Mucosa of descending colon (tissue), 3 donors: ENCODE data around the gene CDKAL1. TPM values are rescaled to one million over a fixed set of nuclear protein-coding genes. Genes with fewer than 3 reads are reported as not detected.
"Not testable (repeated sequence)": the region's sequence is repeated elsewhere in the genome, so short reads cannot be mapped to it uniquely, and the experiment has no call there.

Source experiments
- ATAC-seq: fragments of 200-7000 bp; cut with Tn5 transposase; one replicate; pipeline ENCODE4 v1.9.1; 2020; ENCODE audit warnings: mild to moderate bottlenecking, moderate library complexity
- DNase-seq, 3 donors: peaks; one replicate each; pipeline ENCODE4 v3.0.0-alpha.2; 2020
- H3K36me3 ChIP-seq: fragments of 200-600 bp; one replicate; pipeline ENCODE4 v1.8.0; 2021; ENCODE audit warnings: low read depth, mild to moderate bottlenecking
- H3K4me1 ChIP-seq: fragments of 200-600 bp; one replicate; pipeline ENCODE4 v1.8.0; 2021; ENCODE audit warnings: low read depth, mild to moderate bottlenecking
- H3K4me3 ChIP-seq: fragments of 200-600 bp; one replicate; pipeline ENCODE4 v1.8.0; 2021; ENCODE audit warnings: mild to moderate bottlenecking
- H3K9me3 ChIP-seq: fragments of 200-600 bp; one replicate; pipeline ENCODE4 v1.8.0; 2021; ENCODE audit warnings: mild to moderate bottlenecking
- intact Hi-C, 2 donors: fragments of 100-400 bp; cut with DNase I in 1 of 2; cut with micrococcal nuclease in 1 of 2; formaldehyde crosslinking; loops; one replicate each; pipeline versions ENCODE4 v1.11.0 to v1.11.1; 2022; cut with DNase I, micrococcal nuclease
- total RNA-seq, 3 donors: library from RNA; stranded (reverse); fragmentation: NEBNext Ultra II Directional in 2 of 3; extraction: Animal tissue kit (Norgen Biotek cat#: 25700) in 2 of 3; gene quantifications; one replicate each; pipeline versions ENCODE4 v1.2.1 to v1.2.4, GENCODE V29; 2021 to 2023
- TF ChIP-seq, protein P1 (sequence below): fragments of 200-600 bp; IDR thresholded peaks from one replicate; pipeline ENCODE4 v1.8.0; 2022; ENCODE audit warnings: antibody characterized with exemption, mild to moderate bottlenecking
- donor health status: DM: no; HTN: no; CAD: no; lungs with moderate emphysema.
- donor health status: DM: no; HTN: no; CAD: no.
- donor health status: DM: no; HTN: yes; CAD: no.

The CDKAL1 gene
- total RNA-seq, 3 donors from 2014 or later = 13.4 to 15.5 (median 15.3) TPM

DNA sequence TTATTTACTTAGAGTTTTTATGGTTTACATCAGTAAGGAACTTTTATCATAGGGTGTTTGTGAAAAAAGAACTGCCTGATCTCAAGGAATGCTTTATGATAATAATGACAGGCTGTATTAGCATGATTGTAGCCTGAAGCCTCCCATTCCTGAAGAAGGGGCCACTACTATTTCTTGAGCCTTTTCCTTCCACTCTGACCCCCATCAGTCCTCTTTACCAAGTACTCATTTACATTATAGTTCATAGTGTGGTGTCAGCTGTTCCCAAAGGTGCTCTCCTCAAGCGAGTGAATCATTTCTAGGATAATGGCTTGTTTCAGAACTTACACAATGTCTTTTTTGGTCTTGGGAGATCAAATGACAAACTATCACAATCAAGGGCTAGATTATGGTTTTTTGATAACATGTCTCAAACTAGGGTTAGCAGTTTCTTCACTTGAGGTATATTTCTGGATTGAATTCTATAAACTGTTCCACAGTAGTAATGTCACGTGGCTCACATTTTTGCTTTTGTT, 283.6 kb downstream of the CDKAL1 start:
- no peaks in the 10 kb centered on the region for H3K9me3 ChIP-seq
- DNase-seq (no peak), ATAC-seq (no peak)
- H3K4me3 ChIP-seq = no peak overlapping the region
- TF ChIP-seq, protein P1, sequence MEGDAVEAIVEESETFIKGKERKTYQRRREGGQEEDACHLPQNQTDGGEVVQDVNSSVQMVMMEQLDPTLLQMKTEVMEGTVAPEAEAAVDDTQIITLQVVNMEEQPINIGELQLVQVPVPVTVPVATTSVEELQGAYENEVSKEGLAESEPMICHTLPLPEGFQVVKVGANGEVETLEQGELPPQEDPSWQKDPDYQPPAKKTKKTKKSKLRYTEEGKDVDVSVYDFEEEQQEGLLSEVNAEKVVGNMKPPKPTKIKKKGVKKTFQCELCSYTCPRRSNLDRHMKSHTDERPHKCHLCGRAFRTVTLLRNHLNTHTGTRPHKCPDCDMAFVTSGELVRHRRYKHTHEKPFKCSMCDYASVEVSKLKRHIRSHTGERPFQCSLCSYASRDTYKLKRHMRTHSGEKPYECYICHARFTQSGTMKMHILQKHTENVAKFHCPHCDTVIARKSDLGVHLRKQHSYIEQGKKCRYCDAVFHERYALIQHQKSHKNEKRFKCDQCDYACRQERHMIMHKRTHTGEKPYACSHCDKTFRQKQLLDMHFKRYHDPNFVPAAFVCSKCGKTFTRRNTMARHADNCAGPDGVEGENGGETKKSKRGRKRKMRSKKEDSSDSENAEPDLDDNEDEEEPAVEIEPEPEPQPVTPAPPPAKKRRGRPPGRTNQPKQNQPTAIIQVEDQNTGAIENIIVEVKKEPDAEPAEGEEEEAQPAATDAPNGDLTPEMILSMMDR = no peak
- H3K4me1 ChIP-seq = no peaks in the 10 kb centered on the region
- intact Hi-C loops = no loop called here
- H3K36me3 ChIP-seq = no peaks in the 10 kb centered on the region

DNA sequence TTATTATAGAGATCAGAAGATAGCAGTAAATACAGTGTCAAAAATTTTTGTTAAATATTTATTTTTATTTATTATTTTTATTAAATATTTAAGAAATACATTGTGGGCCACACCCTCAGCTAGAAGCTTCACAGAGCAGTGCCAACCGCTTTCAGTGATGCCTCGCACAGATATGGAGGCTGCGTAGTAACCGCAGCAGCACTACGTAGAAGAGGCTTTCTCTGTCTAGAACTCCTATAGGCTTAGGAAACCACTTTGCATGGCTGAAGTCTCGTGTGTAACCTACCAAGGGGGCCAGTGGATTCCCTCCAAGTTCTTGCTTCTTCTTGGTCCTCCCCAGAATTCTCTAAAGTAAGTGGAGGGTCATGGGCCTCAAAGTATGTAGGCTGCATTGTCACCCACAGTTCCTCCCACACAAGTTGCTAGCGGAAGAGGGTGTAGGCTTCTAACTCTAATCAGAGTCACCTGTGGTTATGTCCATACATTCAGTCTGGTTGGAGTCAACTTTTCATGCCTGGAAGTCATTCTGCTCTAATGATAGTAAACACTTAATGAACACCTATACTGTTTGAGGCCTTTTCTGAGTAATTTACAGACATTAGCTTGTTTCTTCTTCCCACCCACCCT, 285.6 kb downstream of the CDKAL1 start:
- no peaks in the 10 kb centered on the region for H3K36me3 ChIP-seq
- DNase-seq (no peak), ATAC-seq (no peak)
- H3K4me1 ChIP-seq = no peaks in the 10 kb centered on the region
- intact Hi-C loops = no loop called here
- H3K9me3 ChIP-seq = no peaks in the 10 kb centered on the region
- H3K4me3 ChIP-seq = no peak overlapping the region
- TF ChIP-seq, protein P1 = no peak

DNA sequence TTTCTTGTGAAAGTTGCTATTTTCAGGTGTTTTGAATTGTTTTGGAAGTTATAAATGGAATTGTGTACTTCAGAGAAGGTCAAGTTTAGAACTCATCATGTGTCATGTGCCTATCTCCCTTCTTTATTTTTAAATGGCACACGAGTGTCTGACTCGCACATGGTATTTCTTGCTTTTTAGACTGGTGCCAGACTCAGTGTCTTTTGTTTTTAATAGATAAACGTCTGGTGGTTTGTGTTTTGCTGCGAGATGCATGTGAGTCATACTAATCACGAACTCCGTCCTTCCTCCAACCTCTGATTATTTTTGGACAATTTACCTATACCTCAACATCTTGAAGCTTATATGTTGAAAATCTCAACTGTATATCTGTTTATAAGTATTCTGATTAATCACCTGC, 292.1 kb downstream of the CDKAL1 start:
- TF ChIP-seq, protein P1 = no peak
- no peaks in the 10 kb centered on the region for H3K36me3 ChIP-seq
- intact Hi-C loops = no loop called here
- no peaks in the 10 kb centered on the region for H3K9me3 ChIP-seq
- DNase-seq (no peak), ATAC-seq (no peak)
- H3K4me3 ChIP-seq = no peak overlapping the region
- H3K4me1 ChIP-seq = no peaks in the 10 kb centered on the region

DNA sequence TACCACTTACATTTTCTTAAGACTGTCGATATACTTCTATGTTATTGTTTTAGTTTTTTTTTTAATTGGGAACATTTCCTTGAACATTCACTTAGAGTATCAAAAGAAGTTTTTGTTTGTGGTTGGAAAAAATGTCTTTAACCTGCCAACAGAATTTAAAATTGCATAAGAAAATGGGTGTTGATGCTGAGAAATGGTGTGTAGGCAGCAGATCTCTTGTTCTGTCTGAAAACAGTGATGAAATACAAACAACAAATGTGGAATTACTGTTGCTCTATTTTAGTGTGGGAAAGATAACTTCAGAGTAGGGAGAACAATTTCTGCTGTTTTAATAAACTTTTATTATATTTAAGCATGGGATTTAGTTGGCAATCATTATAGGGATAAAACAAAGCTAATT, 293.5 kb downstream of the CDKAL1 start:
- H3K4me3 ChIP-seq = no peak overlapping the region
- DNase-seq = no peak
- intact Hi-C loops = no loop called here
- no peaks in the 10 kb centered on the region for H3K9me3 ChIP-seq
- no peaks in the 10 kb centered on the region for H3K4me1 ChIP-seq
- no peak for ATAC-seq
- TF ChIP-seq, protein P1 = no peak
- H3K36me3 ChIP-seq = no peaks in the 10 kb centered on the region

DNA sequence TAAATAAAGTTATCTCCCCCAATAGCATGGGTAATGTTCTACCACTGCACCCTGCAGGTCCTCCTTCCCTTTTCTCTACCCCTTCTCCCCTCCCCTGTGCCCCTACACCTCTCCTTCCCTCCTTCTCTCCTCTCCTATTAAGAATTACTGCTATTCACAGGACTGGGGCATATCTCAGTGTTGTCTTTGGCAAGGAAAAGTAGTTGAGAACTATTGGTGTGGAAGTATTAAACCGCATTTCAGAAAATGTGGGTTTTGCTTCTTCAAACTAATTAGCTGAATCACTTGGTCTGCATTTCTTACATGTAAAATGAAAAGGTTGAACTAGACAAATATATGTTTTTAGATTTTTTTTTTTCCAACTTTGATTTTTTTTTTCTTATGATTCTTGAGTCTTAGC, 296.3 kb downstream of the CDKAL1 start:
- H3K4me1 ChIP-seq = no peaks in the 10 kb centered on the region
- no peaks in the 10 kb centered on the region for H3K36me3 ChIP-seq
- intact Hi-C loops = no loop called here
- no peak for ATAC-seq
- TF ChIP-seq, protein P1 = no peak
- DNase-seq = no peak
- no peak overlapping the region for H3K4me3 ChIP-seq
- no peaks in the 10 kb centered on the region for H3K9me3 ChIP-seq

DNA sequence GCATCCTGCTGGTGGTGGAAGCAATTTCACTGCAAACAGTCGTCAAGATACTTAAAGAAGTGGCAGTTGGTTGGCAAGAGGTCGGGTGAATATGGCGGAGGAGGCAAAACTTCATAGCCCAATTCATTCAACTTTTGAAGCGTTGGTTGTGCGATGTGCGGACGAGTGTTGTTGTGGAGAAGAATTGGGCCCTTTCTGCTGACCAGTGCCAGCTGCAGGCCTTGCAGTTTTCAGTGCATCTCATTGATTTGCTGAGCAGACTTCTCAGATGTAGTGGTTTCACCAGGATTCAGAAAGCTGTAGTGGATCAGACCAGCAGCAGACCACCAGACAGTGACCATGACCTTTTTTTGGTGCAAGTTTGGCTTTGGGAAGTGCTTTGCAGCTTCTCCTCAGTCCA, 297.0 kb downstream of the CDKAL1 start:
- intact Hi-C loops = not testable (repeated sequence)

More for the DNA sequence above, 297.0 kb downstream of the CDKAL1 start:
- H3K4me3 ChIP-seq, H3K36me3 ChIP-seq, DNase-seq, H3K9me3 ChIP-seq, H3K4me1 ChIP-seq, ATAC-seq: not testable (repeated sequence)
